ENCODE measurements around the gene BICRA.

- TF ChIP-seq CTCF (conservative IDR thresholded peaks at IDR 0.05; ENCODE audit: low read depth, low read length) (no peak), EZH2 (IDR thresholded peaks at IDR 0.05; ENCODE audit: borderline replicate concordance, low read depth, low read length, poor library complexity, severe bottlenecking) (no peak)
Measured at GRCh38 chr19:47644743-47645482, 36.0 kb downstream of the BICRA start.
